ENCODE data around the gene KRT33B.

The KRT33B gene

GRCh38 chr17:41369713-41370112, at the start of gene KRT33B:
TSS of gene KRT33B (minus strand) at chr17:41369813. CDS start at chr17:41369750, 63 bp downstream.
- no peak within 1 kb of the TSS for H3K4me3 Mint-ChIP-seq
- peaks cover 7% of the 10 kb centered on the region for H3K9me3 Mint-ChIP-seq (ENCODE audit: low read depth)
- no peaks in the 10 kb centered on the region for H3K27me3 Mint-ChIP-seq
- H3K27ac Mint-ChIP-seq = no peak within 1 kb of the TSS
- peaks cover 3% of the 10 kb centered on the region for H3K36me3 Mint-ChIP-seq
- H3K4me1 Mint-ChIP-seq (ENCODE audit: low read depth) = peaks cover 13% of the 10 kb centered on the region

- H3K9me3 Mint-ChIP-seq (ENCODE audit: low read depth) = no peaks in the 10 kb centered on the region
- no peaks in the 10 kb centered on the region for H3K27me3 Mint-ChIP-seq
- no peak overlapping the region for H3K4me3 Mint-ChIP-seq
- H3K27ac Mint-ChIP-seq = no peak overlapping the region
- no peaks in the 10 kb centered on the region for H3K36me3 Mint-ChIP-seq
- peaks cover 8% of the 10 kb centered on the region for H3K4me1 Mint-ChIP-seq (ENCODE audit: low read depth)
These were observed 48.7 kb upstream of the KRT33B start for GRCh38 chr17:41418116-41418860.

GRCh38 chr17:41417576-41418015, 48.0 kb upstream of the KRT33B start:
- Mint-ChIP-seq H3K36me3 (no peaks in the 10 kb centered on the region), H3K9me3 (ENCODE audit: low read depth) (no peaks in the 10 kb centered on the region), H3K27ac (no peak overlapping the region)

GRCh38 chr17:41417127-41417526, 47.5 kb upstream of the KRT33B start:
- Mint-ChIP-seq H3K36me3 (no peaks in the 10 kb centered on the region), H3K4me1 (ENCODE audit: low read depth) (peaks cover 8% of the 10 kb centered on the region), H3K9me3 (ENCODE audit: low read depth) (no peaks in the 10 kb centered on the region), H3K4me3 (no peak overlapping the region), H3K27ac (no peak overlapping the region), H3K27me3 (no peaks in the 10 kb centered on the region)

More at GRCh38 chr17:41417576-41418015, 48.0 kb upstream of the KRT33B start:
- H3K4me3 Mint-ChIP-seq = no peak overlapping the region
- H3K4me1 Mint-ChIP-seq (ENCODE audit: low read depth) = peaks cover 8% of the 10 kb centered on the region
- no peaks in the 10 kb centered on the region for H3K27me3 Mint-ChIP-seq

- no peaks in the 10 kb centered on the region for H3K9me3 Mint-ChIP-seq (ENCODE audit: low read depth)
- no peaks in the 10 kb centered on the region for H3K36me3 Mint-ChIP-seq
- no peak overlapping the region for H3K4me3 Mint-ChIP-seq
- no peak overlapping the region for H3K27ac Mint-ChIP-seq
- H3K4me1 Mint-ChIP-seq (ENCODE audit: low read depth) = peaks cover 8% of the 10 kb centered on the region
- no peaks in the 10 kb centered on the region for H3K27me3 Mint-ChIP-seq
These were observed 46.9 kb upstream of the KRT33B start for GRCh38 chr17:41416479-41416878.

GRCh38 chr17:41415833-41416335, 46.3 kb upstream of the KRT33B start:
- Mint-ChIP-seq H3K36me3 (no peaks in the 10 kb centered on the region), H3K4me1 (ENCODE audit: low read depth) (peaks cover 8% of the 10 kb centered on the region), H3K27ac (no peak overlapping the region), H3K9me3 (ENCODE audit: low read depth) (no peaks in the 10 kb centered on the region), H3K4me3 (no peak overlapping the region), H3K27me3 (no peaks in the 10 kb centered on the region)

GRCh38 chr17:41415411-41415810, 45.8 kb upstream of the KRT33B start:
- Mint-ChIP-seq H3K36me3 (no peaks in the 10 kb centered on the region), H3K4me1 (ENCODE audit: low read depth) (peaks cover 8% of the 10 kb centered on the region), H3K9me3 (ENCODE audit: low read depth) (no peaks in the 10 kb centered on the region), H3K27me3 (no peaks in the 10 kb centered on the region), H3K4me3 (no peak overlapping the region), H3K27ac (no peak overlapping the region)

- H3K4me1 Mint-ChIP-seq (ENCODE audit: low read depth) = peaks cover 10% of the 10 kb centered on the region
- H3K27me3 Mint-ChIP-seq = no peaks in the 10 kb centered on the region
- no peaks in the 10 kb centered on the region for H3K9me3 Mint-ChIP-seq (ENCODE audit: low read depth)
- H3K27ac Mint-ChIP-seq = no peak overlapping the region
- H3K36me3 Mint-ChIP-seq = peaks cover 2% of the 10 kb centered on the region
- H3K4me3 Mint-ChIP-seq = no peak overlapping the region
These were observed 44.4 kb upstream of the KRT33B start for GRCh38 chr17:41413982-41414381.

- Mint-ChIP-seq H3K36me3 (peaks cover 2% of the 10 kb centered on the region), H3K9me3 (ENCODE audit: low read depth) (no peaks in the 10 kb centered on the region), H3K4me3 (no peak overlapping the region), H3K27ac (no peak overlapping the region), H3K27me3 (no peaks in the 10 kb centered on the region), H3K4me1 (ENCODE audit: low read depth) (peaks cover 15% of the 10 kb centered on the region)
These were observed 43.8 kb upstream of the KRT33B start for GRCh38 chr17:41413353-41413957.

- Mint-ChIP-seq H3K4me3 (no peak overlapping the region), H3K36me3 (peaks cover 2% of the 10 kb centered on the region), H3K27me3 (no peaks in the 10 kb centered on the region), H3K4me1 (ENCODE audit: low read depth) (peaks cover 17% of the 10 kb centered on the region), H3K27ac (no peak overlapping the region), H3K9me3 (ENCODE audit: low read depth) (no peaks in the 10 kb centered on the region)
These were observed 41.6 kb upstream of the KRT33B start for GRCh38 chr17:41411072-41411840.

- no peaks in the 10 kb centered on the region for H3K27me3 Mint-ChIP-seq
- H3K36me3 Mint-ChIP-seq = peaks cover 2% of the 10 kb centered on the region
- no peak overlapping the region for H3K27ac Mint-ChIP-seq
- no peak overlapping the region for H3K4me3 Mint-ChIP-seq
- H3K9me3 Mint-ChIP-seq (ENCODE audit: low read depth) = no peaks in the 10 kb centered on the region
- peaks cover 47% of the 10 kb centered on the region for H3K4me1 Mint-ChIP-seq (ENCODE audit: low read depth)
These were observed 37.6 kb upstream of the KRT33B start for GRCh38 chr17:41407226-41407625.

- Mint-ChIP-seq H3K4me3 (no peak overlapping the region), H3K36me3 (peaks cover 2% of the 10 kb centered on the region), H3K27ac (no peak overlapping the region), H3K27me3 (no peaks in the 10 kb centered on the region), H3K9me3 (ENCODE audit: low read depth) (no peaks in the 10 kb centered on the region), H3K4me1 (ENCODE audit: low read depth) (peaks cover 50% of the 10 kb centered on the region)
These were observed 36.6 kb upstream of the KRT33B start for GRCh38 chr17:41406205-41406604.

- H3K9me3 Mint-ChIP-seq (ENCODE audit: low read depth) = no peaks in the 10 kb centered on the region
- peaks cover 2% of the 10 kb centered on the region for H3K36me3 Mint-ChIP-seq
- H3K4me1 Mint-ChIP-seq (ENCODE audit: low read depth) = peaks cover 49% of the 10 kb centered on the region
- H3K4me3 Mint-ChIP-seq = peak overlapping the region; percentile 63
- H3K27me3 Mint-ChIP-seq = no peaks in the 10 kb centered on the region
- peak overlapping the region; percentile 76 for H3K27ac Mint-ChIP-seq
These were observed 34.5 kb upstream of the KRT33B start for GRCh38 chr17:41404024-41404671.

- peaks cover 2% of the 10 kb centered on the region for H3K36me3 Mint-ChIP-seq
- no peaks in the 10 kb centered on the region for H3K9me3 Mint-ChIP-seq (ENCODE audit: low read depth)
- no peak overlapping the region for H3K4me3 Mint-ChIP-seq
- no peaks in the 10 kb centered on the region for H3K27me3 Mint-ChIP-seq
- peaks cover 42% of the 10 kb centered on the region for H3K4me1 Mint-ChIP-seq (ENCODE audit: low read depth)
- peak overlapping the region; percentile 76 for H3K27ac Mint-ChIP-seq
These were observed 33.9 kb upstream of the KRT33B start for GRCh38 chr17:41403404-41404023.
